ENCODE measurements around the gene HHATL. TPM values are rescaled to one million over a fixed set of nuclear protein-coding genes. Genes with fewer than 3 reads are reported as not detected.

The HHATL gene
- total and polyA plus RNA-seq, 10 of the 15 experiments (the other 5 are each of a cell fraction or from before 2014, with no cell fraction given) = not detected

GRCh38 chr3:42712344-42712648, 9.7 kb upstream of the HHATL start:
- H3K27ac ChIP-seq (ENCODE audit: control insufficient read depth, insufficient read depth) = no peak overlapping the region
- ChIA-PET CTCF (interaction anchor here (0.7 kb wide), 1 partner anchor 162 kb away, joined by 3 read pairs; no protein-coding TSS in a partner anchor), RAD21 (ENCODE audit: unreplicated experiment) (no interaction called here), SMC1A (ENCODE audit: uncharacterized antibody, unreplicated experiment) (no interaction called here), POLR2A (no interaction called here)
- no peaks in the 10 kb centered on the region for H4K20me1 ChIP-seq (ENCODE audit: control insufficient read depth, insufficient read depth)
- H3K4me1 ChIP-seq (ENCODE audit: control insufficient read depth, insufficient read depth, low read length) = no peaks in the 10 kb centered on the region
- DNase-seq (ENCODE audit: low read depth, low spot score) (no peak), ATAC-seq (no peak), FAIRE-seq (no peak)
- in situ Hi-C loops (cut with MboI) = no loop called here
- no peaks in the 10 kb centered on the region for H3K9me3 ChIP-seq (replicated peaks; ENCODE audit: control insufficient read depth, insufficient read depth, low read length)
- no peaks in the 10 kb centered on the region for H3K36me3 ChIP-seq (ENCODE audit: control insufficient read depth in 2 of 2, insufficient read depth in 2 of 2, low read length in 1 of 2)
- TF ChIP-seq CHD1 (IDR thresholded peaks at IDR 0.05; ENCODE audit: low read depth, low read length) (no peak), PAX8 (IDR thresholded peaks at IDR 0.05) (no peak), MEF2A (IDR thresholded peaks at IDR 0.05; ENCODE audit: insufficient read depth, low read depth, low read length) (no peak), ZSCAN29 (IDR thresholded peaks at IDR 0.05) (no peak), ESRRA (IDR thresholded peaks at IDR 0.05; ENCODE audit: low read length) (no peak), RELA (IDR thresholded peaks at IDR 0.05; ENCODE audit: borderline replicate concordance, partially characterized antibody) (no peak), YY1 (IDR thresholded peaks at IDR 0.05; ENCODE audit: low read depth, low read length) (no peak), EGR1 (IDR thresholded peaks at IDR 0.05; ENCODE audit: borderline replicate concordance in 1 of 2, low read depth in 2 of 2, low read length in 2 of 2) (no peak)
- H3K4me2 ChIP-seq (ENCODE audit: control insufficient read depth, insufficient read depth) = no peak overlapping the region
- no TSS peak for BruUV-seq (replicated peaks)
- no peaks in the 10 kb centered on the region for H3K79me2 ChIP-seq (ENCODE audit: control insufficient read depth, insufficient read depth, low read length)
- H3K9ac ChIP-seq (ENCODE audit: control insufficient read depth, insufficient read depth, low read length) = no peak overlapping the region
- no peaks in the 10 kb centered on the region; a peak in 3 of 4 replicates for H3K27me3 ChIP-seq (replicated peaks in 1 of 2; ENCODE audit: control insufficient read depth in 2 of 2, insufficient read depth in 2 of 2, low read length in 1 of 2)
- no peak overlapping the region for H2AFZ ChIP-seq (ENCODE audit: control insufficient read depth, low read depth, low read length)
- no peak overlapping the region for H3K4me3 ChIP-seq
- WGBS (ENCODE audit: insufficient coverage, insufficient replicate concordance, low lambda C conversion rate, missing lambda C conversion rate) = 50% methylated on average over 4 of the region's 4 CpGs
- intact Hi-C loops (cut with micrococcal nuclease; ENCODE audit: unreplicated experiment) = no loop called here

DNA sequence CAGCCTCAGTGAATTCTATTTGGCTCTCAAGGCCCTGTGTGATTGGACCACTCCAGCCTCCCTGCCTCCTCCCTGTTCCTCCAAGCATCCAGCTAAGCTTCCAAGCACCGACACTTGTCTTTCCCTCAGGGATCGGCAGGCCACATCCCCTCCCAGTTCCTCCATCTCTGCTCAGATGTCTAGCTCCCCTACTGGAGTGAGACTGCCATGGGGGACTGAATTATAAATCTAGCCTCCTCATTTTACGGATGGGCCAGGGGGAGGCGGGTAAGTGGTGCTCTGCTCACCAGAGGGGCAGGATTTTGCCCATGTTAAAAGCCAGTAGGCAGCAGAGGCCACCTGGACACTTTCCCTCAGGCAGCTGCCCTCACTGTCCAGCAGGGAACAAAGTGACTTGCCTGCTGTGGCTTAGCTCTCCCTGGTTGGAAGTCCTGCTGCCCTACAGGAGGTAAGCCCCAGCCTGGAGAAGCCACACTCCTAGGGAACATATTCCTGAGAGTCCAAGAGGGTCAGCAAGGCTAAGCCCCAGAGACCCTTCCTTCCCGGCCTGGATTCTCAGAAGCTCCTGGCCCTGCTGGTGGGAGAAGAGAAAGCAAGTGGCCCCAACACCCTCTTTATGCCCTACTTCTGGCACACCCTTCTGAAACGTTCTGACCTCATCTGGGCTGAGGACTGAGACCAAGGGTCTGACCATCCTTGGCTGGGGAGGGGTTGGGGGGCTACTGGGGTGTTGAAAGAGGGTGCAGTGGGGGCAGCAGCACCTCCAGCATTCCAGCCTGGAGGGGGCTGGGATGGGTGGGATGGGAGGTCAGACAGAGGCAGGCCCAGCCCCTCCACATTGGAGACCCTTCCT, 9.1 kb upstream of the HHATL start:
- DNase-seq (ENCODE audit: low read depth, low spot score) (no peak), FAIRE-seq (no peak), ATAC-seq (no peak)
- 21% methylated on average over 6 of the region's 6 CpGs for WGBS (ENCODE audit: insufficient coverage, insufficient replicate concordance, low lambda C conversion rate, missing lambda C conversion rate)
- RAD21 ChIA-PET (ENCODE audit: unreplicated experiment) = no interaction called here
- no TSS peak for BruUV-seq (replicated peaks)
- H3K79me2 ChIP-seq (ENCODE audit: control insufficient read depth, insufficient read depth, low read length) = no peaks in the 10 kb centered on the region
- intact Hi-C loops (cut with micrococcal nuclease; ENCODE audit: unreplicated experiment) = no loop called here
- in situ Hi-C loops (cut with MboI) = no loop called here
- H2AFZ ChIP-seq (ENCODE audit: control insufficient read depth, low read depth, low read length) = no peak overlapping the region
- no peak overlapping the region for H3K4me2 ChIP-seq (ENCODE audit: control insufficient read depth, insufficient read depth)
- H3K9me3 ChIP-seq (replicated peaks; ENCODE audit: control insufficient read depth, insufficient read depth, low read length) = no peaks in the 10 kb centered on the region
- CTCF ChIA-PET = interaction anchor here (0.7 kb wide), 1 partner anchor 161 kb away, joined by 3 read pairs; no protein-coding TSS in a partner anchor
- H3K4me3 ChIP-seq = no peak overlapping the region
- SMC1A ChIA-PET (ENCODE audit: uncharacterized antibody, unreplicated experiment) = no interaction called here
- no peaks in the 10 kb centered on the region; a peak in 3 of 4 replicates for H3K27me3 ChIP-seq (replicated peaks in 1 of 2; ENCODE audit: control insufficient read depth in 2 of 2, insufficient read depth in 2 of 2, low read length in 1 of 2)
- H3K9ac ChIP-seq (ENCODE audit: control insufficient read depth, insufficient read depth, low read length) = no peak overlapping the region
- no peak overlapping the region for H3K27ac ChIP-seq (ENCODE audit: control insufficient read depth, insufficient read depth)
- no peaks in the 10 kb centered on the region for H3K4me1 ChIP-seq (ENCODE audit: control insufficient read depth, insufficient read depth, low read length)
- POLR2A ChIA-PET = no interaction called here
- no peaks in the 10 kb centered on the region for H4K20me1 ChIP-seq (ENCODE audit: control insufficient read depth, insufficient read depth)
- H3K36me3 ChIP-seq (ENCODE audit: control insufficient read depth in 2 of 2, insufficient read depth in 2 of 2, low read length in 1 of 2) = no peaks in the 10 kb centered on the region
- TF ChIP-seq, protein P1, sequence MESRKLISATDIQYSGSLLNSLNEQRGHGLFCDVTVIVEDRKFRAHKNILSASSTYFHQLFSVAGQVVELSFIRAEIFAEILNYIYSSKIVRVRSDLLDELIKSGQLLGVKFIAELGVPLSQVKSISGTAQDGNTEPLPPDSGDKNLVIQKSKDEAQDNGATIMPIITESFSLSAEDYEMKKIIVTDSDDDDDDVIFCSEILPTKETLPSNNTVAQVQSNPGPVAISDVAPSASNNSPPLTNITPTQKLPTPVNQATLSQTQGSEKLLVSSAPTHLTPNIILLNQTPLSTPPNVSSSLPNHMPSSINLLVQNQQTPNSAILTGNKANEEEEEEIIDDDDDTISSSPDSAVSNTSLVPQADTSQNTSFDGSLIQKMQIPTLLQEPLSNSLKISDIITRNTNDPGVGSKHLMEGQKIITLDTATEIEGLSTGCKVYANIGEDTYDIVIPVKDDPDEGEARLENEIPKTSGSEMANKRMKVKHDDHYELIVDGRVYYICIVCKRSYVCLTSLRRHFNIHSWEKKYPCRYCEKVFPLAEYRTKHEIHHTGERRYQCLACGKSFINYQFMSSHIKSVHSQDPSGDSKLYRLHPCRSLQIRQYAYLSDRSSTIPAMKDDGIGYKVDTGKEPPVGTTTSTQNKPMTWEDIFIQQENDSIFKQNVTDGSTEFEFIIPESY (IDR thresholded peaks at IDR 0.05) = no peak
- TF ChIP-seq PBX3 (IDR thresholded peaks at IDR 0.05; ENCODE audit: insufficient replicate concordance, low read depth, low read length) (no peak), NFYB (IDR thresholded peaks at IDR 0.05; ENCODE audit: insufficient read depth, low read depth, low read length) (no peak), NR2F1 (conservative IDR thresholded peaks at IDR 0.05) (no peak)
- TF ChIP-seq, protein P2, sequence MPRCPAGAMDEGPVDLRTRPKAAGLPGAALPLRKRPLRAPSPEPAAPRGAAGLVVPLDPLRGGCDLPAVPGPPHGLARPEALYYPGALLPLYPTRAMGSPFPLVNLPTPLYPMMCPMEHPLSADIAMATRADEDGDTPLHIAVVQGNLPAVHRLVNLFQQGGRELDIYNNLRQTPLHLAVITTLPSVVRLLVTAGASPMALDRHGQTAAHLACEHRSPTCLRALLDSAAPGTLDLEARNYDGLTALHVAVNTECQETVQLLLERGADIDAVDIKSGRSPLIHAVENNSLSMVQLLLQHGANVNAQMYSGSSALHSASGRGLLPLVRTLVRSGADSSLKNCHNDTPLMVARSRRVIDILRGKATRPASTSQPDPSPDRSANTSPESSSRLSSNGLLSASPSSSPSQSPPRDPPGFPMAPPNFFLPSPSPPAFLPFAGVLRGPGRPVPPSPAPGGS (IDR thresholded peaks at IDR 0.05; ENCODE audit: borderline replicate concordance, insufficient read depth, low read depth, low read length, poor library complexity, severe bottlenecking) = no peak
